ENCODE data around the gene TESK2. TPM values are rescaled to one million over a fixed set of nuclear protein-coding genes. Genes with fewer than 3 reads are reported as not detected.

TESK2 gene
- total RNA-seq, 2 donors from 2014 or later: 2.8 to 3.5 TPM

DNA sequence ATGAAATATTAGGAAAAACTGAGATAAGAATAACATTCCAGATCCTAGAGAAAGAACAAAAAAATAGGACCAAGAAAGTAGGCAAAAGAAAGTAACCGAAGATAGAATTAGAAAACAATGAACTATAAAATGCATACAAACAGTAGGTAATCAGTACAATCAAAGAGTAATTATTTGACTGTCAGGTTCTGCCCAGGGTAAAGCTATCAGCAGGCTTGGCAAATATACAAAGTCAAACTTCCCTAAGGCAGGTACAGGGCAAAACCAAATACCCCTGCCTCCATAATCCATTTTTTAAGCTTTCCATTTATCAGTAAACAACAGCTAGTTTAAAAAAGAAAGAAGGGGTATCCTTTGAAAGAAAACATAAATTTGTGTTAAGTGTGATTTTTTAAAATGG, 44.4 kb downstream of the TESK2 start:
- no peaks in the 10 kb centered on the region for H3K27me3 ChIP-seq
- H3K27ac ChIP-seq: no peak overlapping the region
- no peaks in the 10 kb centered on the region for H3K9me3 ChIP-seq
- peaks cover 0 to 6% of the 10 kb centered on the region in 2 donors for H3K4me1 ChIP-seq
- no peak overlapping the region for H3K4me3 ChIP-seq
- TF ChIP-seq, protein P1, sequence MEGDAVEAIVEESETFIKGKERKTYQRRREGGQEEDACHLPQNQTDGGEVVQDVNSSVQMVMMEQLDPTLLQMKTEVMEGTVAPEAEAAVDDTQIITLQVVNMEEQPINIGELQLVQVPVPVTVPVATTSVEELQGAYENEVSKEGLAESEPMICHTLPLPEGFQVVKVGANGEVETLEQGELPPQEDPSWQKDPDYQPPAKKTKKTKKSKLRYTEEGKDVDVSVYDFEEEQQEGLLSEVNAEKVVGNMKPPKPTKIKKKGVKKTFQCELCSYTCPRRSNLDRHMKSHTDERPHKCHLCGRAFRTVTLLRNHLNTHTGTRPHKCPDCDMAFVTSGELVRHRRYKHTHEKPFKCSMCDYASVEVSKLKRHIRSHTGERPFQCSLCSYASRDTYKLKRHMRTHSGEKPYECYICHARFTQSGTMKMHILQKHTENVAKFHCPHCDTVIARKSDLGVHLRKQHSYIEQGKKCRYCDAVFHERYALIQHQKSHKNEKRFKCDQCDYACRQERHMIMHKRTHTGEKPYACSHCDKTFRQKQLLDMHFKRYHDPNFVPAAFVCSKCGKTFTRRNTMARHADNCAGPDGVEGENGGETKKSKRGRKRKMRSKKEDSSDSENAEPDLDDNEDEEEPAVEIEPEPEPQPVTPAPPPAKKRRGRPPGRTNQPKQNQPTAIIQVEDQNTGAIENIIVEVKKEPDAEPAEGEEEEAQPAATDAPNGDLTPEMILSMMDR (IDR thresholded peaks at IDR 0.05): no peak
- no peak for DNase-seq (ENCODE audit: low spot score)
- H3K36me3 ChIP-seq: no peaks in the 10 kb centered on the region

DNA sequence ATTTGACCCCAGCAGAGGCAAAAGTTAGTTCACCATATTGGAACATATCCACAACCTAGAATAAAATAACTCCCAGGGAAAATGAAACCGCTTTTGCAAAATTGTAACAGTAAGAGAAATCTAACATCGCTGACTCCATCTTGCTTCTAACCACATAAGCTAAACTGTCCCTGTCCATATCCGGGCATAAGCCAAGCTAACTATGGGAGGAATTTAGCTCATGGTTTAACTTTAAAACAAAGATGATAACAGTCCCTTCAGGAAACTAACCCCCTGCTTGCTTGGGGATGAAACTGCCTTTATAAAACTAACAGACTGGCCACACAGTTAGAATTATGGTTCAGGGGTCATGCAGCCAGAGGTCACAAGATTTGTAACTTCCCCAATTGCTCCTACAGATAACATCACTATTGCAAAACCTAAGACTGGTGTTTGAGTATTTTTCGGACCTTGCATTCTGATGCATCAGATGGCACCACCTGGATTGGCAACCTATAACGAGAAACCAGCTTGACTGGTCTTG, 46.3 kb downstream of the TESK2 start:
- H3K4me1 ChIP-seq: peaks cover 0 to 6% of the 10 kb centered on the region in 2 donors
- H3K36me3 ChIP-seq: no peaks in the 10 kb centered on the region
- H3K9me3 ChIP-seq: no peaks in the 10 kb centered on the region
- no peak for DNase-seq (ENCODE audit: low spot score)
- no peak overlapping the region for H3K4me3 ChIP-seq
- no peak overlapping the region for H3K27ac ChIP-seq
- TF ChIP-seq, protein P1 (IDR thresholded peaks at IDR 0.05): no peak
- H3K27me3 ChIP-seq: no peaks in the 10 kb centered on the region

DNA sequence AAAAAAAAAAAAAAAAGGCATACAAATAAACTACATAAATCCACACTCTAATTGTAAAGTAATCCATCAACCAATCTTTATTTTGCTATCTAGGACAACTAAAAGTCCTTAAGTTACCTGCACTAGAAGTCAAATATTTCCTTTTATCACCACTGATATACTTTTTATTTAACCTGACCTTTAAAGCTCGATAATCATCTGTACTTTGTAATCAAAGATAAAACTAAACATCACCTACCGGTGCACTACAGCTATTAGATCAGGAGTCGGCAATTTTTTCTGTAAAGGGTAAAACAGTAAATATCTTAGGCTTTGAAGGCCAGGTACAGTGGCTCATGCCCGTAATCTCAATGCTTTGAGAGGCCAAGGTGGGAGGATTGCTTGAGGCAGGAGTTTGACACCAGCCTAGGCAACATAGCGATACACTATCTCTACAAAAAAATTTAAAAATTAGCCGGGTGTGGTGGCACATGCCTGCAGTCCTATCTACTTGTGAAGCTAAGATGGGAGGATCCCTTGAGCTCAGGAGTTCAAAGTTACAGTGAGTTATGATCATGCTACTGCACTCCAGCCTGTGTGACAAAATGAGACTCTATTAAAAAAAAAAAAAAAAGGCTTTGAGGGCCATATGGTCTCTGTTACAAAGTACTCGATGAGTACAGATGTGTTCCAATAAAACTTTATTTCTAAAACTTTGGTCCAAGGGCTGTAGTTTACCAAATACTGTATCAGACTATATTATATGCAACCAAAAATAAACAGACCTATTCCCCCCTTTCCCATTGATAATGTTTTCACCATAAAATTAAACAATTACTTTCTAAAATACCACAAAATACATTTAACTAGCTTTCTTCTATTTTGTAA, 47.1 kb downstream of the TESK2 start:
- no peaks in the 10 kb centered on the region for H3K27me3 ChIP-seq
- H3K4me1 ChIP-seq: peaks cover 0 to 6% of the 10 kb centered on the region in 2 donors
- H3K4me3 ChIP-seq: no peak overlapping the region
- H3K36me3 ChIP-seq: no peaks in the 10 kb centered on the region
- no peak for DNase-seq (ENCODE audit: low spot score)
- TF ChIP-seq, protein P1 (IDR thresholded peaks at IDR 0.05): no peak
- no peaks in the 10 kb centered on the region for H3K9me3 ChIP-seq
- no peak overlapping the region for H3K27ac ChIP-seq

DNA sequence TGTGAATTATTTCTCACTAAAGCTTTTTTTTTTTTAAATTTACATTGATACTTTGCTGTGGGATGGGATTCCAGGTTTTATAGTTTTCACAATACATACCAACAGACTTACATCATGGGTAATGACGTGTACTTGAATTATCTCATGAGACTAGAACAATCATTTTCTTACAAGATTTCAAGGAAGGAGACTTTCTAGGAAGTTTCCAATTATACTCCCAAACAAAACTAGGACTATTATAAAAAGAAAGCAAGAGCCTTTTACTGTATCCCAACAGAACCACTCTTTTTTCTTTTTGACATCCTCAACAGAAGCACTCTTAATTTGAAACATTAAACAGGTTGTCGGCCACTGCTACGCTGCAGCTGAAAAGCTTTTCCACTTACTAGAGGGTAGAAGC, 48.7 kb downstream of the TESK2 start:
- peaks cover 0 to 6% of the 10 kb centered on the region in 2 donors for H3K4me1 ChIP-seq
- DNase-seq (ENCODE audit: low spot score): no peak
- no peaks in the 10 kb centered on the region for H3K27me3 ChIP-seq
- TF ChIP-seq, protein P1 (IDR thresholded peaks at IDR 0.05): no peak
- H3K4me3 ChIP-seq: no peak overlapping the region
- no peak overlapping the region for H3K27ac ChIP-seq
- H3K9me3 ChIP-seq: no peaks in the 10 kb centered on the region
- no peaks in the 10 kb centered on the region for H3K36me3 ChIP-seq

DNA sequence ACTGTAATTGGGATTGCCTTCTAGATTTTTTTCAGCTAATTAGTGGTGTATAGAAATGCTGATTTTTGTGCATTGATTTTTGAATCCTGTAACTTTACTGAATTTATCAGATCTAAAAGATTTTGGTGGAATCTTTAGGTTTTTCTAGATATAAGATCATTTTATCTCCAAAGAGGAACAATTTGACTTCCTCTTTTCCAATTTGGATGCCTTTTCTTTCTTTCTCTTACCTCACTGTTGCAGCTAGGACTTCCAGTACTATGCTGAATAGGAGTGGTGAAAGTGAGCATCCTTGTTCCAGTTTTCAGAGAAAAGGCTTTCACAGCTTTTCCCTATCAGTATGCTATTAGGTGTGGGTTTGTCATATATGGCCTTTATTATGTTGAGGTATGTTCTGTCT, 53.6 kb downstream of the TESK2 start:
- TF ChIP-seq, protein P1 (IDR thresholded peaks at IDR 0.05): no peak
- H3K4me1 ChIP-seq: peaks cover 0 to under 1% of the 10 kb centered on the region in 2 donors
- no peak for DNase-seq (ENCODE audit: low spot score)
- no peak overlapping the region for H3K27ac ChIP-seq
- no peak overlapping the region for H3K4me3 ChIP-seq
- no peaks in the 10 kb centered on the region for H3K9me3 ChIP-seq
- H3K27me3 ChIP-seq: no peaks in the 10 kb centered on the region
- no peaks in the 10 kb centered on the region for H3K36me3 ChIP-seq

All from right atrium auricular region (tissue), 2 donors.